ENCODE measurements around the gene CREB5.

DNA sequence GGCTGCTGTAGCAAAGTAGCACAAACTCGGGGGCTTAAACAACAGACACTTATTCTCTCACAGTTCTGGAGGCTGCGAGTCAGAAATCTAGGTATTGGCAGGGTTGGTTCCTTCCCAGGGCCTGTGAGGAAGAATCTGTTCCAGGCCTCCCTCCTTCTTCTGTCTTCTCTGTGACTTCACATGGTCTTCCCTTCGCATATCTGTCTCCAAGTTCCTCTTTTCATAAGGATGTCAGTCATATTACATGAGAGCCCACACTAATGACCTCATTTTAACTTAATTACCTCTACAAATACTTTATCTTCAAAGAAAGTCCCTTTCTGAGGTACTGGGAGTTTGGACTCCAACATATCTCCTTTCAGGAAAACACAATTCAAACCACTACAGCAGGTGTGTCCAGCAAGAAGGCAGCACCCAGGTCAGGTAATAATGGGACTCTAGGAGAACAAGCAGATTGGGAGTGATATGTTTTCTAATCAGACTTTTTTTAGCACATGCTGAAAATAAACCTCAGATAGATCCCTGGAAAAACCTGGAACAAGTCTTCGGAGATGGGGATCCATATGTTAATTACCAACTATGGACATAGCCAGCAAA is 11.7 kb downstream of the CREB5 start:
- TF ChIP-seq, protein P1, sequence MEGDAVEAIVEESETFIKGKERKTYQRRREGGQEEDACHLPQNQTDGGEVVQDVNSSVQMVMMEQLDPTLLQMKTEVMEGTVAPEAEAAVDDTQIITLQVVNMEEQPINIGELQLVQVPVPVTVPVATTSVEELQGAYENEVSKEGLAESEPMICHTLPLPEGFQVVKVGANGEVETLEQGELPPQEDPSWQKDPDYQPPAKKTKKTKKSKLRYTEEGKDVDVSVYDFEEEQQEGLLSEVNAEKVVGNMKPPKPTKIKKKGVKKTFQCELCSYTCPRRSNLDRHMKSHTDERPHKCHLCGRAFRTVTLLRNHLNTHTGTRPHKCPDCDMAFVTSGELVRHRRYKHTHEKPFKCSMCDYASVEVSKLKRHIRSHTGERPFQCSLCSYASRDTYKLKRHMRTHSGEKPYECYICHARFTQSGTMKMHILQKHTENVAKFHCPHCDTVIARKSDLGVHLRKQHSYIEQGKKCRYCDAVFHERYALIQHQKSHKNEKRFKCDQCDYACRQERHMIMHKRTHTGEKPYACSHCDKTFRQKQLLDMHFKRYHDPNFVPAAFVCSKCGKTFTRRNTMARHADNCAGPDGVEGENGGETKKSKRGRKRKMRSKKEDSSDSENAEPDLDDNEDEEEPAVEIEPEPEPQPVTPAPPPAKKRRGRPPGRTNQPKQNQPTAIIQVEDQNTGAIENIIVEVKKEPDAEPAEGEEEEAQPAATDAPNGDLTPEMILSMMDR (IDR thresholded peaks at IDR 0.05 in 4 of 5, conservative IDR thresholded peaks at IDR 0.05 in 1 of 5) = no peak
- no peak for TF ChIP-seq POLR2A (IDR thresholded peaks at IDR 0.05)

All from gastrocnemius medialis (tissue), 4 donors.